Kasumi-1 (cell line): ENCODE measurements around the gene UBAP2.
"Not testable (repeated sequence)": the region's sequence is repeated elsewhere in the genome, so short reads cannot be mapped to it uniquely, and the experiment has no call there.

Experiments
- DNase-seq, 2 experiments: peaks; one replicate each; lab custom pipeline; 2025; lab: John Stamatoyannopoulos, UW

The UBAP2 gene

DNA sequence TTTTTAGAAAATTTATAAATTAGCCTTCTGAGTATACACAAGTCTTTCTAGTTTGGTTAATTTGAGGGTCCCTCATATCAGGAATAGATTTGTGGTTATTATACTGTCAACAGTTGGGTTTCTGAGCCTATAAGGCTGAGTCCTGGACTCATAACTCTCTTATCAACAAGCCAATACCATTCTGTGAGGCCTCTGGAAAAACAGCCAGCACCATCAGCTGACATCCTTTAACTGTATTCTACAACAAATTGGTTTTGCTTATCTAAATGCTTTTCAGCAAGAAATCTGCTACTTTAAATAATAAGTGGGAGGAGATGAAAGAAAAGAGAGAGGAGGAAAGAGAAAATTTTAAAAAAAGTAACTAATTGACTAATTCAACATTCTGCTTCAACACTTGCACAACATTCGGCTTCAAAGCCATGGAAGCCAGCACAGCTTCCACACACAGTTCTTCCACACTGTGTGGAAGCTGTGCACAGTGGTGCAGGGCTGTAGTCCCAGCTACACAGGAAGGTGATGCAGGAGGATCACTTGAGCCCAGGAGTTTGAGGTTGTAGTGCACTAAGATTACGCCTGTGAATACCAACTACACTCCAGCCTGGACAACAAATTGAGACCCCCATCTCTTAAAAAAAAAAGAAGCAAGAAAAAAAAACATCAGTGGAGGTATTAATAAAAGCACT, 84.5 kb downstream of the UBAP2 start:
- no peak for DNase-seq

DNA sequence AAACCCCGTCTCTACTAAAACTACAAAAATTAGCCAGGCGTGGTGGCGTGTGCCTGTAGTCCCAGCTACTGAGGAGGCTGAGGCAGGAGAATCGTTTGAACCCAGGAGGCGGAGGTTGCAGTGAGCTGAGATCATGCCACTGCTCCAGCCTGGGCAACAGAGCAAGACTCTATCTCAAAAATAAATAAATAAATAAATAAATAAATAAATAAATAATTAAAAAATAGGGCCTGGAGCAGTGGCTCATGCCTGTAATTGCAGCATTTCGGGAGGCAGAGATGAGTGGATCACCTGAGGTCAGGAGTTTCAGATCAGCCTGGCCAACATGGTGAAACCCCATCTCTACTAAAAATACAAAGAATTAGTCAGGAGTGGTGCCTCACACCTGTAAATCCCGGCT, 86.2 kb downstream of the UBAP2 start:
- DNase-seq, result not testable (repeated sequence)

DNA sequence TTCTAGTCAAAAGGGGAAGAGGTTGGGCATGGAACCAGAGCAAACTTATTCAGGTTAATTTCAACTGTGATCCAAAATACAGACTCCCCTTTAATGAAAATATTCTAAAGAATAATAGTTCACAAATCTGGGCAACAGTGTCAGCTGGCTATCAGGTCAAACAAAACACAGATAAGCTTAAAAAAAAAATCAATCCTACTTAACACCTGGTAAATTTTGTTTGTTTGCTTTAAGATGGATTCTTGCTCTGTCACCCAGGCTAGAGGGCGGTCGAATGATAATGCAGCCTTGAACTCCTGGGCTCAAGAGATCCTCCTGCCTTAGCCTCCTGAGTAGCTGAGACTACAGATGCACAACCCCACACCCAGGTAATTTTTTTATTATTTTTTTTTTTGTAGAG, 89.0 kb downstream of the UBAP2 start:
- no peak for DNase-seq

- no peak for DNase-seq
These were observed 92.1 kb downstream of the UBAP2 start for GRCh38 chr9:33956544-33956943.

DNA sequence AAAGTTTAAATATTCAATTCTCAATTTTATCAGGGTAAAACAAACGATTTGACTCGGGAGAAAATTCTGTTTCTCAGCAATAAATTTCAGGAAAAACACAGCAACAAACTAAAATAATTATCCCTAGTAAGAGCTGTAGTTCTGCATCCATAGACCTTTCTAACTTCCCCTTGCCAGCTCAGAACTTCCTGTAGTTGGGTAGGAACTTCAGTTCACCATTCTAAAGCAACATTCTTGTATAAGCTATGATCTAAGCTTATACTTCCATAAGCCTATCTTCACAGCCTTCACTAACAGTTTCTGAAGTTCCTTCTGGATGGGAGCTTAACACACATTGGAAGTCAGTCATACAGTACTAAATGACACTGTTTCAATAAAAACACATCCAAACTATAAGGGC, 96.6 kb downstream of the UBAP2 start:
- peak; percentile 73 to 74 for DNase-seq

DNA sequence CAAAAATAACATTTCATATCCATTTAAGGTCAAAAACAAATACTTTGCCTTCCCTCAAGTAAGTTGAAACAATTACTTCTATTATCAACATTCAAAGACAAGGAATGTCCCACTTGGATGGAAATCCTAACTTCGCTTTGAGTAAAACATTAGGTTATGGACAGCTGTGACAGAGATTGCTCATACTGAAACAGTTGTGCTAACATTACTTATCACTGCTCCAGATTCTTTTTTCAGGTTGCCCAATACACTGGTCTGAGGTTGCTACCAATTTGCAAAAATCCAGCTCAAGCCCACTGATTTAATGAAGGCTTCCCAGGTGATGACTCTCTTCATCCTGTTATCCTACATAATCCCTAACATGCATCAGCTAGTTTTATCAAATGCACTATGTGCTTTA, 98.3 kb downstream of the UBAP2 start:
- no peak for DNase-seq

GRCh38 chr9:33946779-33947535, 101.7 kb downstream of the UBAP2 start:
- no peak for DNase-seq

- no peak for DNase-seq
These were observed 105.3 kb downstream of the UBAP2 start for GRCh38 chr9:33943389-33943788.

DNA sequence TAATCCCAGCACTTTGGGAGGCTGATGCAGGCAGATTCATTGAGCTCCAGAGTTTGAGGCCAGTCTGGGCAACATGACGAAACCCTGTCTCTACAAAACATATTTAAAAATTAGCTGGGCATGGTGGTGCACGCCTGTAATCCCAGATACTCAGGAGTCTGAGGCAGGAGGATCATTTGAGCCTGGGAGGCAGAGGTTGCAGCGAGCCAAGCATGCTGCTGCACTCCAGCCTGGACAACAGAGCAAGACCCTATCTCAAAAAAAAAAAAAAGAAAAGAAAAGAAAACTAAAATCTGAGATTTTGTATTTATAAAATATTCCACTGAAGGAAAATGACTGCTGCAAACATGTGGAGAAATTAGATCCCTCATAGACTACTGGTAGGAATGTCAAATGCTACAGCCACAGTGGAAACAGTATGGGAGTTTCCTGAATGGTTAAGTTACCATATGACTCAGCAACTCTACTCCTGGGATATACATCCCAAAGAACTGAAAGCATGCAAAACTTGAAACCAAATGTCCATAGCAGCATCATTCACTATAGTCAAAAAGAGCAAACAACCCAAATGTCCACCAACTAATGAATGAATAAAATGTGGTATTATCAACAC, 106.1 kb downstream of the UBAP2 start:
- no peak for DNase-seq

DNA sequence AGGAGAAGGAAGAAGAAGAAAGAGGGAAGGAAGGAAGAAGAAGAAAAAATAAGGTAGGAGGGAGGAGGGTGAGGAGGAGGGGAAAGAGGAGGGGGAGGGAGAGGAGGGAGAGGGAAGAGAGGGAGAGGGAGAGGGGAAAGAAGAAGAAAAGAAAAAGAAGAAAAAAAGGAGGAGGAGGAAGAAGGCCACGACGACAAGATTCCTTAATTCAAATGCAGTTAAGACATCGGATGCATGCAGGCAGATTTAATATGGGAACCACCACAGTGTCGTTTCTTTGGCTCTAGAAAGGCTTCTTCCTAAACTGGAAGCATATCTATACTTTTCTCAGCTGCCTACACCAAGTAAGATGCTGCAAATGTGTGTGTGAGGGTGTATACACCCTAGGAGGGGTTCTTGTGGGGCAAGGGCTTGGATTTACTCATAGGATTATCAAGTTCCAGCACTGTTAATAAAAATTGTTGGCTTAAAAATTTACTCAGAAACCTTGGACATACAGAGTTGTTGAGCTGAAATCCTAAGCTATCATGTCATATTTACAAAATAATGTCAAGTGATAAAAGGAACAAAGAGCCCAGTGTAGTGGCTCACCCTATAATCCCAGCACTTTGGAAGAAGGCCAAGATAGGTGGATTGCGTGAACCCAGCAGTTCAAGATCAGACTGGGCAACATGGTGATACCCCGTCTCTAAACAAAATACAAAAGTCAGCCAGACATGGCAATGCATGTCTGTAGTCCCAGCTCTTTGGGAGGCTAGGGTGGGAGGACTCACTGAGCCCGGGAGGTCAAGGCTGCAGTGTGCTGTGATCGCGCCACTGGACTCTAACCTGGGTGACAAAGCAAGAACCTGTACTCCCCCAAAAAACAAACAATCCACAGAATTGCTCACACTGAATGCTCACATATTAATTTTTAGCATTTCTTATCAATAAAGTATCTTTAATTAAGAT, 108.5 kb downstream of the UBAP2 start:
- no peak for DNase-seq

- DNase-seq, result no peak
These were observed 114.4 kb downstream of the UBAP2 start for GRCh38 chr9:33934188-33934878.

- no peak for DNase-seq
These were observed 116.4 kb downstream of the UBAP2 start for GRCh38 chr9:33932078-33932807.

- DNase-seq, result no peak
These were observed 117.4 kb downstream of the UBAP2 start for GRCh38 chr9:33931326-33931725.

DNA sequence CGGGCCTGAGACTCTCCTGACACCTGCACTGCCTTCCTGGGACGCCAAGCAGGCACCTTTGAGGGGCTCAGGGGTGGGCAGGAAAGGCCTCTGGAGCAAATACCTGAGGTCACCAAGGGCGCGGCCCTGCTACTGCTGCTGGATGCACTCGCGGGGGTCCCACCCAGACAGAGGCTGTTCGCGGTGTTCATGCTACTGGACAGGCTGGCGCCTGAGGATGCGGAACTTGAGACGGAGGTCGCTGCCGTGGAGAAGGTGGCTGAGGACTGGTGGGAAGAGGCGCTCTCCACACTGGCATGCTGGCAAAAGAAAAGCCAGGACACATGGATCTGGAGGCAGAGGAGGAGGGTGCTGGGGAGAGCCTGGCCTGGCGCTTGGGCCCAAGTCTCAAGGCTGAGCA, 121.0 kb downstream of the UBAP2 start:
- DNase-seq, result no peak

DNA sequence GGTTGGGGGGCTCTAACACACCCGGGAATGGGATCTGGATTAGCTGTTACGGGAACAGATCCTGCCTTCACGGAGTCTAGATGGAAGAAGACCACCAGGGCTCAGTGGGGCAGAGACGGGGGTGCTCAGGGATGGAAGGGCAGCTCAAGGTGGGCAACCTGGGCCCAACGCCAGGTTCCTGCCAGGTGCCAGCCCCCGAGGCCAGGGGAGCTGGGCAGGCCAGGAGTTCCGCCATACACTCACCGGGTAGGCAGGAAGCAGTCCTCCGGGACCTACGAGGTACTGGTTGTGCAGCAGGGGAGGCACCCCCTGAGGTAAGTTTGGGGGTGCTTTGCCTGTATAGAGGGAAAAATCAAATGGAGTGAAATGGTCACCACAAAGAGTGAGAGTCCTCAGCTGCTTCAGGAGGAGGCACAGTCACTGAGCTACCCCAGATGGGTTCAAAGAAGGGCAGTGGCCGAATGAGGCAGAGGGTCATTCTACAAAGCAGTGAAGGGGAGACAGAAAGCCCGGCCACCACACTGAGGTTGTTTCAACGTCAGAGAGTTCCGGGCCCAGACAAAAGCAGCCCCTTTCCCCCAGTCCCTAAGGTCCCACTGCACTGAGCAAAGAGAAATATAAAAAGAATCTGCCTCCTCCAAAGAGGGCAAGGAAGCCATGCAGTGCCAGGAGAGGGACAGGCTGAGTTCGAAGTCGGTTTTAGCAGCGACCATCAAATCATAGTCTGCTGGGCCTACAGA, 121.8 kb downstream of the UBAP2 start:
- no peak for DNase-seq

- DNase-seq, result peak; percentile 79 to 86
These were observed 123.5 kb downstream of the UBAP2 start for GRCh38 chr9:33924978-33925797.

GRCh38 chr9:33923998-33924701, 124.5 kb downstream of the UBAP2 start:
- no peak for DNase-seq

DNA sequence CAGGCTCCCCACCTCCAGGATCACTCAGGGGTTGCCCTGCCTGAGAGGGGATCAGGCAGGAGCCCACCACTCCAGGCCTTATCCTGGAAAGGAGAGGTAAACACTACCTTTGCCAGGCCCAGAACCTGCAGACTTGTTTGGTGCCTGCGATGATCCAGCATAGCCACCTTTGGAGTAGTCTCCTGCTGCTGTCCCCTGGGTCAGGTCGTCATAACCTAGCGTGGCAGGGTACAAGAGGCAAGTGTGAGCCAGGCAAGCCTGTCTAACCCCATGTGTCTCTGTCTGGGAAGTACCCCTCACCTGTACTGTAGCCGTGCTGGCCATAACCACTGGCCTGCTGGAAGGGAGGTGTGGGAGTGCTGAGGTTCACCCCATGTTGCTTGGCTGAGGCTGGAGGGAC, 125.6 kb downstream of the UBAP2 start:
- no peak for DNase-seq
